Activated CD4-positive, alpha-beta T cell treated with anti-CD3 and anti-CD28 coated beads, Interleukin-2, amount 50 U/mL, for 16 hours (primary cell): ENCODE data around the gene INTS12.
"Not testable (repeated sequence)": the region's sequence is repeated elsewhere in the genome, so short reads cannot be mapped to it uniquely, and the experiment has no call there.

ENCODE experiments used
- DNase-seq: peaks from one replicate; pipeline ENCODE4 v3.0.0-alpha.2; 2020

INTS12 gene

GRCh38 chr4:105708181-105709080 lies at the start of gene INTS12, which contains the start of gene GSTCD:
INTS12 (minus strand) TSS chr4:105708689; CDS start chr4:105700005, 8,684 bp downstream.
GSTCD (plus strand) TSS chr4:105708784; CDS start chr4:105717614, 8,830 bp downstream.
- DNase-seq = peak; percentile 92

GRCh38 chr4:105755375-105755774 lies 46.9 kb upstream of the INTS12 start:
- DNase-seq = no peak

- no peak for DNase-seq
These were observed 44.9 kb upstream of the INTS12 start for GRCh38 chr4:105753361-105753760.

- no peak for DNase-seq
These were observed 43.3 kb upstream of the INTS12 start for GRCh38 chr4:105751718-105752299.

GRCh38 chr4:105748222-105748621 lies 39.7 kb upstream of the INTS12 start:
- DNase-seq = no peak

- no peak for DNase-seq
These were observed 33.1 kb upstream of the INTS12 start for GRCh38 chr4:105741548-105741947.

GRCh38 chr4:105735217-105735616 lies 26.7 kb upstream of the INTS12 start:
- DNase-seq = not testable (repeated sequence)

- not testable (repeated sequence) for DNase-seq
These were observed 21.4 kb upstream of the INTS12 start for GRCh38 chr4:105729895-105730294.

- no peak for DNase-seq
These were observed 17.1 kb upstream of the INTS12 start for GRCh38 chr4:105725623-105726022.

GRCh38 chr4:105719204-105719603 lies 10.7 kb upstream of the INTS12 start:
- no peak for DNase-seq

GRCh38 chr4:105715692-105716278 lies 7.3 kb upstream of the INTS12 start:
- peak; percentile 21 for DNase-seq

GRCh38 chr4:105714932-105715331 lies 6.4 kb upstream of the INTS12 start:
- no peak for DNase-seq

- DNase-seq = no peak
These were observed 5.6 kb upstream of the INTS12 start for GRCh38 chr4:105714071-105714521.

GRCh38 chr4:105712766-105713165 lies 4.3 kb upstream of the INTS12 start:
- no peak for DNase-seq

GRCh38 chr4:105710678-105711077 lies 2.2 kb upstream of the INTS12 start:
- no peak for DNase-seq

- no peak for DNase-seq
These were observed 1.6 kb upstream of the INTS12 start for GRCh38 chr4:105710012-105710600.

GRCh38 chr4:105709081-105709450 lies 577 bp upstream of the INTS12 start:
- peak; percentile 17 for DNase-seq

GRCh38 chr4:105707782-105708180 lies 708 bp downstream of the INTS12 start:
- DNase-seq = no peak

GRCh38 chr4:105698607-105699006 lies 9.9 kb downstream of the INTS12 start:
- DNase-seq = no peak

GRCh38 chr4:105695832-105696231 lies 12.7 kb downstream of the INTS12 start:
- not testable (repeated sequence) for DNase-seq

- not testable (repeated sequence) for DNase-seq
These were observed 13.7 kb downstream of the INTS12 start for GRCh38 chr4:105694812-105695211.

- DNase-seq = no peak
These were observed 21.9 kb downstream of the INTS12 start for GRCh38 chr4:105686571-105686970.

- DNase-seq = no peak
These were observed 25.5 kb downstream of the INTS12 start for GRCh38 chr4:105683038-105683437.
